HPDE6-E6E7 (cell line): Measurements from ENCODE around the gene CCP110.

Source experiments
- DNase-seq: peaks from one replicate; pipeline ENCODE4 v3.0.0; 2011; ENCODE audit warnings: missing footprints; ENCODE audit errors: extremely low spot score

The CCP110 gene, protein sequence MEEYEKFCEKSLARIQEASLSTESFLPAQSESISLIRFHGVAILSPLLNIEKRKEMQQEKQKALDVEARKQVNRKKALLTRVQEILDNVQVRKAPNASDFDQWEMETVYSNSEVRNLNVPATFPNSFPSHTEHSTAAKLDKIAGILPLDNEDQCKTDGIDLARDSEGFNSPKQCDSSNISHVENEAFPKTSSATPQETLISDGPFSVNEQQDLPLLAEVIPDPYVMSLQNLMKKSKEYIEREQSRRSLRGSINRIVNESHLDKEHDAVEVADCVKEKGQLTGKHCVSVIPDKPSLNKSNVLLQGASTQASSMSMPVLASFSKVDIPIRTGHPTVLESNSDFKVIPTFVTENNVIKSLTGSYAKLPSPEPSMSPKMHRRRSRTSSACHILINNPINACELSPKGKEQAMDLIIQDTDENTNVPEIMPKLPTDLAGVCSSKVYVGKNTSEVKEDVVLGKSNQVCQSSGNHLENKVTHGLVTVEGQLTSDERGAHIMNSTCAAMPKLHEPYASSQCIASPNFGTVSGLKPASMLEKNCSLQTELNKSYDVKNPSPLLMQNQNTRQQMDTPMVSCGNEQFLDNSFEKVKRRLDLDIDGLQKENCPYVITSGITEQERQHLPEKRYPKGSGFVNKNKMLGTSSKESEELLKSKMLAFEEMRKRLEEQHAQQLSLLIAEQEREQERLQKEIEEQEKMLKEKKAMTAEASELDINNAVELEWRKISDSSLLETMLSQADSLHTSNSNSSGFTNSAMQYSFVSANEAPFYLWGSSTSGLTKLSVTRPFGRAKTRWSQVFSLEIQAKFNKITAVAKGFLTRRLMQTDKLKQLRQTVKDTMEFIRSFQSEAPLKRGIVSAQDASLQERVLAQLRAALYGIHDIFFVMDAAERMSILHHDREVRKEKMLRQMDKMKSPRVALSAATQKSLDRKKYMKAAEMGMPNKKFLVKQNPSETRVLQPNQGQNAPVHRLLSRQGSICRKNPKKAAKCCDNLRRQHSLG

DNA sequence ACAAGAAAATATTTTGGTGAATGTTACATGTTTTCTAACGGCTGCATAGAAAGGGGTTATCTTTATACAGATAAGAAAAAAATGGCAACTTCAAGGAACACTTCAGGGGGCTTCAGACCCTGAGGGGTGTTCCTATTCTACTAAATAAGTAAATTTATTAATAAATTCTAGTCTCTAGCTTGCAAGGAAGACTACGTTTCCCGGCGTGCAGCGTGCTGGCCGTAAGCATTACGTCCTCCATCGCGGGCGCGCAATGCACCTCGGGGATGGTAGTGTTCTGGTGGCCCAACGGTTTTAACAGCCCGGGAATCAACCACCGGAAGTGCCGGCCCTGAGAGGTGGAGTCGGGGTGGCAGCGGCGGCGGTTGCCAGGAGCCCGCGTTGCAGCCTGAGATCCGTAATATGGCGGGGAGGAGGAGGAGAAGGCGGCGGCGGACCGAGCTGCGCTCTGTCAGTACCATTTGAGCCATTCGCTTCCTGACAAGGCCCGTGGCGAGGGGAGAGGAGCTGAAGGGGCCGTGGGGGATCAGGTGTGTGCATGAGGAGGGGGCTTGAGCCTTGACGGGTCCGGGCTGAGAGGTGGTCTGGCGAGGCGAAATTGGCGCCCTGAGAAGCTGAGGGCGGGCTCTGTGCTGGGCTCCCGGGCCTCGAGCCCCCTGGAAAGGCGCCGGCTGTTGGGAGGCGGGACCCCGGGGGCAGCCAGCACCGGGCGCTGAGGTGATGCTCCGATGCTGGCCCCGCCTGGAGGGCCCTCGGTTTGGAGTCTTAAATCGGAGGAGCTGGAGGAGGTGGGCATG is at the start of gene CCP110:
Gene CCP110 (plus strand): TSS at position 384 of the 797 bp plus-strand sequence. CDS start 3,940 bp downstream, outside the sequence.
- DNase-seq, result peak; percentile 91

DNA sequence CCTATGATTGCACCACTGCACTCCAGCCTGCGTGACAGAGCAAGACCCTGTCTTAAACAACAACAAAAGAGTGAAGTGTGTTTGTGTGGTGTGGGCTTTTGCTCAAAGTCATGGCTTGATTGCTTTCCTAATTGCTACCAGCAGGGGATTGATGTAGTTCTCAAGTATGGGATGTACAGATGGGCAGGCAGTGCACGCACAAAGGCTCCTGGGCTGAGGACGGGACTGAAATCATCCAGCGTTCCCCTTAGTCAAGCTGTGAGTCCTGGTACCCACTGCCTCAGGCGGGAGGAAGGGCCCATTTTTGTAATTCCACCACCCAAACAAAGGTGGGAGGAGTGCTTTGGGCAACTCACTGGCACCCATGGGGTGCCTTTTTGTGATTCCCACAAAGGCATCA is 49.1 kb upstream of the CCP110 start:
- no peak for DNase-seq

- DNase-seq, result no peak
These were observed 45.2 kb upstream of the CCP110 start for GRCh38 chr16:19478505-19478904.

- DNase-seq, result no peak
These were observed 44.4 kb upstream of the CCP110 start for GRCh38 chr16:19479302-19479721.

GRCh38 chr16:19481296-19481695 is 42.4 kb upstream of the CCP110 start:
- no peak for DNase-seq

DNA sequence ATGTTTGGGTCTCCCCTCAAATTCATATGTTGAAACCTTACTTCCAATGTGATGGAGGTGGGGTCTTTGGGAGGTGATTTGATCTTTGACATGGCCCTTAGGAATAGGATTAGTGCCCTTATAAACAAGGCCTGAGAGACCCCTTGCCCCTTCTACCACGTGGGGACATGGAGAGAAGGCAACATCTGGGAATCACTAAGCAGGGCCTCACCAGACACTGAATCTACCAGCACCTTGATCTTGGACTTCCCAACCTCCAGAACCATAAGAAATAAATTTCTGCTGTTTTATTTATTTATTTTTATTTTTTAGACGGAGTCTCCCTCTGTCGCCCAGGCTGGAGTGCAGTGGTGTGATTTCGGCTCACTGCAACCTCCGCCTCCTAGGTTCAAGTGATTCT is 42.0 kb upstream of the CCP110 start:
- no peak for DNase-seq

DNA sequence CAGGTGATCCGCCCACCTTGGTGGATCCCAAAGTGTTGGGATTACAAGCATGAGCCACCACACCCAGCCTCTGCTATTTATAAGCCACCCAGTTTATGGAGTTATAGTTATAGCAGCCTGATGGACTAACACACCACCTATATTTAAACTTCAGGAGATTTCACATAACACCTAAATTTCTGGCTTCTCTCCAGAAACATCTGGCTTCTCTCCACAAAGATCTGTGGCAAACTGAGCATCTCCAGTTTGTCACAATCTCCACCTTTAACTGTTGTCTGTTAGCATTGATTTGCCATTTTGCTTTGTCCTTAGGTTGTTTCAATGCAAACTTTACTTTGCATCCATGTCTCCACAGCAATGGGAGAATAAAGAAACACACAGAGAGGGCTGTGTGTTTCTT is 41.5 kb upstream of the CCP110 start:
- no peak for DNase-seq

DNA sequence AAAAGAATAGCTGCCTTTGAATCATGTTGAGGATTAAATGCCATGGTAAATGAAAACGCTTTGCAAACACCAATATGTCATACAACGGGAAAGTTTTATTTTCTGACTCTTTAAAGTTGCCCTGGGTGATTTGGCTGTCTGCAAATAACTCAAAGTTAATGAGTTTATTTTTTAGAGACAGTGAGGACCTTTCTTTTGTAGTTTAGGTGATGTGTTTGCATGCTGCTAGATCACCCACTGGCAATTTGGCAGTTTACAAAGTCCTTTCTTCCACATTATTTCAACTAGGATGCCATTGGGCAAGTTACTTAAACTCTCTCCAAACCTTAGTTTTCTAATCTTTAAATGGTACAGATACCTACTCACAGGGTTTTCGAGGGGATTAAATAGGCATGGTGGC is 39.6 kb upstream of the CCP110 start:
- DNase-seq, result no peak

GRCh38 chr16:19485611-19486010 is 38.1 kb upstream of the CCP110 start:
- DNase-seq, result no peak

- no peak for DNase-seq
These were observed 37.7 kb upstream of the CCP110 start for GRCh38 chr16:19486051-19486450.

GRCh38 chr16:19486750-19487325 is 36.9 kb upstream of the CCP110 start:
- no peak for DNase-seq

- DNase-seq, result no peak
These were observed 35.5 kb upstream of the CCP110 start for GRCh38 chr16:19488213-19488640.

DNA sequence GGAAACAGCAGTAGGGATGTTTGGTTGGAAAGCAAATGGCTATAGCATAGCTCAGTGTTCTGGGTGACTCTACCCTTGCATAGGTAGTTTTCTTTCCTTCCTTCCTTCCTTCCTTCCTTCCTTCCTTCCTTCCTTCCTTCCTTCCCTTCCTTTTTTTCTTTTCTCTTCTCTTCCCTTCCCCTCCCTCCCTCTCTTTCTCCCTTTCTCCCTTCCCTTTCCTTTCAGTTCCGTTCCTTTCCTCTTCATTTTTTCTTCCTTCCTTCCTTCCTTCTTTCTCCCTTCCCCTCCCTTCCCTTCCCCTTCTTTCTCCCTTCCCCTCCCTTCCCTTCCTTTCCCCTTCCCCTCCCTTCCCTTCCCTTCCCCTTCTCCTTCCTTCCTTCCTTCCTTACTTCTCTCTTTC is 33.1 kb upstream of the CCP110 start:
- no peak for DNase-seq

DNA sequence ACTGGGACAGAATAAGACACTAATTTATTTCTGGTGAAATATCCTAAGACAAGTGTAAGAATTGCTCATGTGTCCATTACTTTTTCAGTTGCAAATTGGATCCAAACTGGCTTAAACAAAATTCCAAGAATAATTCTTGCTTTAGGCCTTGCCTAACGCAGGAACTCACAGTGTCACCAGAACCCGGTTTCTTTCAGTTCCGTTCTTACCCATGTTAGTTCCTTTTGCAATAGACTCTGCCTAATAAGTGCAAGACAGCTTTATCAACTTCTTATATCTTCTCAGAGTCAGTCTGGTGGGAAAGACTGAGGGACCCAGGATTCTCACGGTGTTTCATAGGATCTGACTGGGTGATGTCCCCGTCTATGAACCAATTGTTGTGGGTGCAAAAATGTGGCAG is 26.6 kb upstream of the CCP110 start:
- no peak for DNase-seq

DNA sequence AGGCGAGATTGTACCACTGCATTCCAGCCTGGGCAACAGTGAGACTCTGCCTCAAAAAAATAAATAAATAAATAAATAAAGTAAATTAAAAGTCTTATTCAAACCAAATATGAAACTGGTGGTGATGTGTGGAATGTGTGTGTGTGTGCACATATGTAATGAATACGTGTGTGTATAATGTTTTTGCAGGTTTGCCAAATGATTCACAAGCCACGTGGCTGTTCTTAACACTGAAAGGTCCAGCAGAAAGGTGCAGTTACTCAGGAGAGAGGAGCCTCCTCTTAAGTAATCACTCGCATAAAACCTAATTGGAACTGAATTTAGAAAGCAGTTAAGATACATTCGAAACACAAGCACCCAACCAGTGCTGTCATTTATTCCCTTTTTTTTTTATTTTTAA is 24.7 kb upstream of the CCP110 start:
- no peak for DNase-seq

DNA sequence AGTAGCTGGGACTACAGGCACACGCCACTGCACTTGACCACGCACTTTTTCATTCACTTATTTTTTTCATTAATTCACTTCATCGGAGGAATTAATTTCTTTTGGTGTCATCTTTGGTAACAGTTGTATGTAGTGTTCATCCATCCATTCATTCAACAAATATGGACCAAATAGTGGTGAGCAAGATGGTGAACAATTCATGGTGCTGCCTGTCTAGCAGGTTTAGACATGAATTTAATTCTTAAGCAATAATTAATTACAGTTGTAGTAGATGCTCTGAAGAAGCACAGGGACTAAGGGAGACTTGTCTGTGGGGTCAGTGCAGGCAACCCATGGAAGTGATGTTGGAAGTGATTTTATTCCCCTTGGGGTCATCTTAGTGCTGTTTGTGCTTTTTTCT is 24.3 kb upstream of the CCP110 start:
- DNase-seq, result no peak

DNA sequence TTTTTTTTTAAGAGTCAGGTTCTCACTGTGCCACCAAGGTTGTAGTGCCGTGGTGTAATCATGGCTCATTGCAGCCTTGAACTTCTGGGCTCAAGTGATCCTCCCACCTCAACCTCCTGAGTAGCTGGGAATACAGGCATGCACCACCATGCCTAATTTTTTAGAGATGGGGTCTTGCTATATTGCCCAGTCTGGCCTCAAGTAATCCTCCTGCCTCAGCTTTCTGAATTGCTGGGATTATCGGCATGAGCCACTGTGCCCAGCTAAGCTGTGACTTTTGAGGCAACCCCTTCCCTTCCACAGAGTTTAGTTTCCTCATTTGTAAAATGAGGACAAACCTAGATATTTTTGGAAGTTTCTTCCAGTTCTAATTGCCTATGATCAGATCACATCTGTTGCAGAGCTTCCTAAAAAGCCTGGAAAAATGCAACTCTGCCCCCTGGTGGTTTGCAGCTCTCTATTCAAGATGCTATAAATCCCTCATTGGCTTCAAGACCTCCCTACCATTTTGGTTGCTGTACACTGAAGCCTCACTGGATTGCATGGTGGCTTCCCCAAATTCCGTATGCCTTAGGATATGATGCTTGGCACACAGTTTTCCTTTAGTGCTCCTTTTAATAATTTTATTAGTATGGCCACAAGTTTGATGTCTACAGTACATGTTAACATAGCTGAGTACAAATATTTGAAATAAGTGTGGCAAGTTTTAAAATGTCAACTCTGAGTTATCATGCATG is 21.2 kb upstream of the CCP110 start:
- DNase-seq, result peak; percentile 29

DNA sequence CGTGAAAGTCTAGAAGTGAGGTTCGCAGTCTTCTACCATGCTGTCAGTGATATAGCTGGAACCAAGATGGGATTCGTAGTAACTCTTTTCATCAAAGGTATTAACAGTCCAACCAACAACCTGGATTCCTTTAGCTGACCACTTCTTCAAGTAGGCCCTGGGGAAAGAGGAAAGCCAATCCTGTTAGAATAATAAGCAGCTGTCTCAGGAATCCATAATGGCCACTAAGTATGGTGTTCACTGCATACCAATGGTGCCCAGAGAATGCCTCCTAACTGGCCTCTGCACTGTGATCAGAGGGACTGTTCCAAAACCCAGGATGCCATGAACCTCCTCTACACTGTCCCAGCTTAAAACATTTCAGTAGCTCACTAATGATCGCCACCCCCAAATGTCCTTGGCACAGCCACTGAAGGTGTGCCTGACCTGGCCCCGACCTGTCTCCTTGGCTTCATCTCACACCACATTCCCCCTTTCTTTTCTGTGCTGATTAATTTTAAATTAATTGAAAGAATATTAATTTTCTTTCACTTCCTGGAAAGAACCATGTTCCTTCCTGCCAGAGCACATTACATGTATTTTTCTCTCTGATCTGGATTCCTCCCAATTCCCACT is 20.2 kb upstream of the CCP110 start:
- no peak for DNase-seq

DNA sequence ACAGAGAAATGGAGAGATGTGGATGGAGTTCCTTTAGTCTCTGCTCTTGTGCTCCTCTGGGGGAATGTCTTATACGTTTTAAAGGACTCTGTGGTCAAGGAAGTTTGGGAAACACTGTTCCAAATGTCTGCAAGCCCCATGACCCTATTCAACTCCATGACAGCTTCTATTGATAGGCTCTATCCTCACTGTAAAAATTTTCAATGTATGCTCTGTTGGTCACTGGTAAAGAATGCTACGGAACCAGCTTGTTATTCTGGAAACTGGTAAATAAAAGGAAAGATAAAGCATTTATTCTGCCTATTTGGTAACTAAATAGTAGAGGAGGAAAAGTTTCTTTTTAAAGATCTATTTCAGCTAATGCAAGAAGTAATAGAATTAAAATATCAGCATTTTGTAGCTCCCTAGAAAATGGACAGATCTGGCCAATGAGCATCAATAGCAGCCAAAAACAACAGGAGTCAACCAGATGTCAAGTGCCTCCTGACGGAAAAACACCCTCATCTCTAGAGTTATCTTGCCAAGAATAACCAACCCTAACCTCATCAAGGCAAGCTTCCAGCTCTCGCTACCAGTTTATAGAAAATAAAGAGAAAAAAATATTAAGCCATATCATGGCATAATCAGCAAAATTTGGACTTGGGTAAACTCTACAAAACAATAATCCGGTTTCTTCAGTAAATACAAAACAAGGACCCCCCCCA is 18.0 kb upstream of the CCP110 start:
- no peak for DNase-seq

DNA sequence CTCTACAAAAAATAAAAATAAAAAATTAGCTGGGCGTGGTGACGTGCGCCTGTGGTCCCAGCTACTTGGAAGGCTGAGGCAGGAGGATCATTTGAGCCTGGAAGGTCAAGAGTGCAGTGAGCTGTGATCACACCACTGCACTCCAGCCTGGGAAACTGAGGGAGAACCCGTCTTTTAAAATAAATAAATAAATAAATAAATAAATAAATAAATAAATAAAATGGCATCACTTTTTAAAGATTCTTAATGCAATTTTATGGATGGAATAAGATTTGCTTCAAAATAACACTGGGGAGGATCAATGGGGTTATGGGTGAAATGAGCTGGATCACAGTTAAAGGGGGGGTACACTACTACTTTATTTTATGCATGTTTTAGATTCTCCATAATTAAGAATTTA is 16.8 kb upstream of the CCP110 start:
- DNase-seq, result no peak
